Lower leg skin (tissue), 4 donors: ENCODE measurements around the gene CEP135. TPM values are rescaled to one million over a fixed set of nuclear protein-coding genes. Genes with fewer than 3 reads are reported as not detected.

Experiments used
- DNase-seq, 2 donors: peaks; one replicate each; pipeline ENCODE4 v3.0.0-alpha.2; 2019; ENCODE audit warnings: low spot score in 2 of 2
- H3K4me3 ChIP-seq: fragments of 200-600 bp; sonication (generic); 2 replicates; pipeline ENCODE4 v1.5.1; 2017; ENCODE audit warnings: mild to moderate bottlenecking, low read depth; ENCODE audit not compliant: poor library complexity, severe bottlenecking
- CTCF ChIP-seq, 3 donors: fragments of 450-650 bp; IDR thresholded peaks; one replicate each; pipeline ENCODE4 v1.5.1; 2016; ENCODE audit warnings: antibody characterized with exemption in 3 of 3, mild to moderate bottlenecking in 3 of 3, moderate library complexity in 2 of 3
- POLR2A ChIP-seq, 2 donors: fragments of 450-650 bp; IDR thresholded peaks; one replicate each; pipeline ENCODE4 v1.6.1; 2016 to 2017; ENCODE audit warnings: antibody characterized with exemption in 2 of 2, mild to moderate bottlenecking in 1 of 2, moderate library complexity in 1 of 2
- WGBS, 2 donors: methylation state at CpG; one replicate each; pipeline ENCODE4 v1.1.5; 2018; 5-methylcytosine and 5-hydroxymethylcytosine counted together
- intact Hi-C: fragments of 100-400 bp; cut with DNase I; formaldehyde crosslinking; loops from one replicate; pipeline ENCODE4 v1.15.0; 2023; ENCODE audit warnings: low total_unique reads
- total RNA-seq, 4 donors: library from RNA; depleted of rRNA; stranded (reverse); fragments of >200 nt; gene quantifications; one replicate each; pipeline ENCODE4 v1.1.0, GENCODE V29; 2016

Gene CEP135
- total RNA-seq, 4 donors from 2014 or later = 3.5 to 5.3 (median 3.7) TPM

- TF ChIP-seq POLR2A (IDR thresholded peaks at IDR 0.05) (no peak), CTCF (IDR thresholded peaks at IDR 0.05) (no peak)
- 90 to 97% methylated on average over 3 of the region's 3 CpGs for WGBS, 2 donors
- intact Hi-C loops = no loop called here
- H3K4me3 ChIP-seq = no peak overlapping the region
- DNase-seq = no peak
These were observed 54.9 kb downstream of the CEP135 start for GRCh38 chr4:56003606-56004005.

- no peak for TF ChIP-seq POLR2A (IDR thresholded peaks at IDR 0.05)
- no peak for TF ChIP-seq CTCF (IDR thresholded peaks at IDR 0.05)
- no peak overlapping the region for H3K4me3 ChIP-seq
- DNase-seq = no peak
- intact Hi-C loops = no loop called here
- WGBS, 2 donors = 83% methylated on average over 2 of the region's 2 CpGs
These were observed 55.5 kb downstream of the CEP135 start for GRCh38 chr4:56004235-56004634.

- no peak overlapping the region for H3K4me3 ChIP-seq
- DNase-seq = no peak
- intact Hi-C loops = no loop called here
- no peak for TF ChIP-seq CTCF (IDR thresholded peaks at IDR 0.05)
- TF ChIP-seq POLR2A (IDR thresholded peaks at IDR 0.05) = no peak
These were observed 58.4 kb downstream of the CEP135 start for GRCh38 chr4:56007154-56007553.

GRCh38 chr4:56008206-56008605 lies 59.5 kb downstream of the CEP135 start:
- intact Hi-C loops = no loop called here
- DNase-seq = no peak
- TF ChIP-seq POLR2A (IDR thresholded peaks at IDR 0.05) (no peak), CTCF (IDR thresholded peaks at IDR 0.05) (no peak)
- H3K4me3 ChIP-seq = no peak overlapping the region

GRCh38 chr4:56026596-56026995 lies 77.9 kb downstream of the CEP135 start:
- TF ChIP-seq POLR2A (IDR thresholded peaks at IDR 0.05) (no peak), CTCF (IDR thresholded peaks at IDR 0.05) (no peak)
- no peak for DNase-seq
- no peak overlapping the region for H3K4me3 ChIP-seq
- intact Hi-C loops = loop anchor here (2.0 kb wide), 1 partner anchor 16 kb away; no protein-coding TSS in a partner anchor

GRCh38 chr4:56028165-56028564 lies 79.4 kb downstream of the CEP135 start:
- no peak for DNase-seq
- intact Hi-C loops = no loop called here
- no peak overlapping the region for H3K4me3 ChIP-seq
- 98 to 99% methylated on average over 3 of the region's 3 CpGs for WGBS, 2 donors
- TF ChIP-seq CTCF (IDR thresholded peaks at IDR 0.05) = no peak
- no peak for TF ChIP-seq POLR2A (IDR thresholded peaks at IDR 0.05)
